GM19239 (cell line): ENCODE measurements around the gene GPR31.
"Not testable (repeated sequence)": the region's sequence is repeated elsewhere in the genome, so short reads cannot be mapped to it uniquely, and the experiment has no call there.

ENCODE experiments used
- DNase-seq: peaks from one replicate; pipeline ENCODE4 v3.0.0; 2011; ENCODE audit warnings: low spot score; ENCODE audit not compliant: insufficient read length
- FAIRE-seq: peaks from 2 replicates; lab custom pipeline; 2011; peaks lifted over from hg19 to GRCh38; lab: Jason Lieb, UNC

Gene GPR31

DNA sequence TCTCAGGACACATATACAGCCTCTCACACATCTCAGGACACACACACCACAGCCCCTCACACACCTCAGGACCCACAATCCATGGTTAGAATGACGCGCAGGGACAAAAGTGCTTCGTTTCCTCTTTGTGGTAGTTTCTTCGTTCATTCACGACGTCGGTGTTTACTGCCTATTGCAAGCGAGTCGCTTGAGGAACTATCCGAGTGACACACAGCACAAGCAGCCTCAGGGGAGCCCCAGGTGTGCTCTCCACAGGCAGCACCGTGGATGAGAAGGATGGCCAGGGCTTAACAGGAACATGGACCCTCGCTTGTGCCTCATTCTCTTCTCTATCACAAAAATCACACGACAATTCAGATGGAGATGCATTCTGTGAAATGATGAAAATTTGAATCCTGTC lies 12.1 kb upstream of the GPR31 start:
- not testable (repeated sequence) for FAIRE-seq, DNase-seq

DNA sequence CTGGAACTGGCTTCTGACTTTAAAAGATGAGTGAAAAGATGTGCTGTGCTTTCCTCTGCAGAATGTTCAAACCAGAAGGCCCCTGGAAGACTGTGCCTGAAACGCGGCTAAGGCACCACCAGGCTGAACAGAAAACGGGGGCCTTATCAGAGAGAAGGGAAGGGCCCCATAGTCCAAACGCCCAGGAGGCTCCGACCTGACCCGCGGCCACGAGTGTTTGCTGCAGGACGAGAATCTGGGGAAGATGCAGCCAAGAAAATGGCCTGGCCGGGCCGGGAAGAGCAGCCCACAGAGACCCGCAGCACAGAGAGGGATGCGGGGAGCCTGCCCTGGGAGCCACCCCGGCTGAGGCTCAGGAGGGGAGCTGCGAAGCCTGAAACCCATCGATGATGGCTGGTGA lies 10.5 kb upstream of the GPR31 start:
- DNase-seq, FAIRE-seq: not testable (repeated sequence)

DNA sequence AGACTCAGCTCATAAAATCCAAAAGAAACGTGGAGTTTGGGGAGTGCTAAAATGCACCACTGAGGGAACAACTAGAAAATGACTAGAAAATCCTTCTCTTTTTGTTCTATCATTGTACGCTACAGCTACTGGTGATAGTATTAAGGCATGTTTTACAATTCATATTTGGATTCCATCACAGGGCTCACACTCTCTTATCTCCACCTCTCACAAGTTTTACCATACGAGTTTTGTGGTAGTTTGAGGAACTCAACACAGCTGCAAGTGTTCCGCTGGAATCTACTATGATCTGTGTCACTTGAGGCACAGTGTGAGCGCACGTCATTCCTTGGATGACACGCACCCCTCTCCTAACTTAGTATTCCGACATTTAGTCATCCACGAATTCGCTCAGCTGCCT lies 9.9 kb upstream of the GPR31 start:
- FAIRE-seq, result not testable (repeated sequence)

DNA sequence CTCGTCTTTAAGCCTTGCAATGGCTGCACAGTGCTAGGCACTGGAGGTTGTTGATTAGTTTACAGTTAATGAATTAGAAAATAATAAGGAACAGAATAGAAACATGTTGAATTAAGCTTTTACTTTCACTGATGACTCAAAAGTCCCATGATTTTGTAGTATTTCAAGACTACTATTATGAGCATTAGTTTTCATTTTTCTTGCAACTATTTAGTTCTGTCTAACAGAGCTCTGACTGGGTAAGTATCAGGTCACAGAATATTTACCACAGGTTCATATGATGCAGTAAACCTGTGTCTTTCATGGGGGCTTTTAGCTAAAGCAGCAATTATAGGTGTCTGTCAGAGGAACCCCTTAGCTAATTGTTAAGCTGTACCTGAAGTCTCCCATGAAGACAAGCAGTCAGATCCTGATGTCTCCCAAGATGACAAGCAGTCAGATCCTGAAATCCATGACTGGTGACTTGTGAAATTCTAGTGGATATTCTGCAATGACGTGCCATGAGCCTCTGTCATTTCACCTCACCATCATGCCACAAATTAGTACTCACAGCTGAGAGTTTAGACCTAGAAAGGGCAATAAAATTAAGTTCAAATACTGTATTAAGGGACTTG lies 8.2 kb upstream of the GPR31 start:
- FAIRE-seq (no peak), DNase-seq (no peak)

More for the DNA sequence above, 9.9 kb upstream of the GPR31 start:
- DNase-seq, result not testable (repeated sequence)

DNA sequence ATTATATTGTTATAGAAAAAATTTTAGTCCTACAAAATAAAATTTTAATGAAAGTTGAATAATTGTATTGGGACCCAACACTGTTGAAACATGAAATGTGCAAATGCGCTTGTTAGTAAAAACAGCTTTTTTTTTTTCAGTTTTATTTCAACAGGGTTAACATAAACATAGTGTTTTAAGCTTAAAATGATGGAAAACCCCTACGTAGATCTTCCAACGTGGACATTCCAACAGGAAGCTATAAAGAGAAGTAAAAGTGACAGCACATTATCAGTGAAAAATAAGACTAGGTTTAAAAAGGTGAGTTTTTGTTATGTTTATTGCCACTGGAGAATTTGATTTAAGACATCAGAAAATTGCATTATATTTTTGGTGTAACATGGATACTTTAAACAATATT lies 6.5 kb upstream of the GPR31 start:
- DNase-seq (no peak), FAIRE-seq (no peak)

DNA sequence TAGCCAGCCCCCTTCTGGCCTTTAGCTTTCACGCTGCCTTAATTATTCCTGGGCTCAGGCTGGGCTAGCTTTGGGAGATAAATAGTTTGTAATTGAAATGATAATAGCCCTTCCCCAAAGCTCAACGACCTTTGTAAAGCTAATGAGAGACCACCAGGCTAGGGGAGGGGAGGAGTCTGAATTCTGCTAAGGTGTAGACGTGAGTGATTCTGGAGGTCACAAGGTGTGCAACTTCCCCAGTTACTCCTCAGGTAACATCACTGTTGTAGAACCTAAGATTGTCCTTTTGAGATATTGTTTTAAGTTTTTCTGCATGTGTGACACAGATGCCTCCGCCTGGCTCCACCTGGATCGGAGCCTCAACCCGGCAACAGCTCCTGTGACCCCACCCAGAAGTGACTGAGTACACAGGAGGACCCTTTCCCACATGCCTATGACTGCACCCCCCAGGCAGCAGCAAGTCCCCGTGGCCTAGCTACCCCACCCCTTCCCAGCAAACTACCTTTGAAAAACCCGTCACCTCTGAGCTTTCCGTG lies 5.8 kb upstream of the GPR31 start:
- DNase-seq, result no peak

DNA sequence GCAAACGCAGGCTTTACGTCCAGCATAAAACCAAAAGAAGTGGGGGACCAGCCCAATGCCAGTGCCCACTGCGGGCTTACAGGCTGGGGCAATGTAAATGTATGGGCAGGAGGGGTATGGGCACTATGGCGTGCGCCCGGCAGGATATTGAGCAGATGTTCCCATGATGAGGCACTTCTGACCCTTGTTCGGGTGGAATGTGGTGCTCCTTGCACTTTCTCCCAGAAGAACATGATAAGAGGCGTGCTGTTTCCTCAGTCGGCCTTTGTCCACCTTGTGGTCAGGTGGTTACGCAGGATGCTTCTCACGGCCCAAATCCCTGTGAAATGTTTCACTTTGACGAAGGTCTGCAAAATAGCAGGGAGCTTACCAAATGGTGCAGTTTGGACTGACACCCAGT lies 4.8 kb upstream of the GPR31 start:
- FAIRE-seq (no peak), DNase-seq (no peak)

More for the DNA sequence above, 5.8 kb upstream of the GPR31 start:
- no peak for FAIRE-seq

DNA sequence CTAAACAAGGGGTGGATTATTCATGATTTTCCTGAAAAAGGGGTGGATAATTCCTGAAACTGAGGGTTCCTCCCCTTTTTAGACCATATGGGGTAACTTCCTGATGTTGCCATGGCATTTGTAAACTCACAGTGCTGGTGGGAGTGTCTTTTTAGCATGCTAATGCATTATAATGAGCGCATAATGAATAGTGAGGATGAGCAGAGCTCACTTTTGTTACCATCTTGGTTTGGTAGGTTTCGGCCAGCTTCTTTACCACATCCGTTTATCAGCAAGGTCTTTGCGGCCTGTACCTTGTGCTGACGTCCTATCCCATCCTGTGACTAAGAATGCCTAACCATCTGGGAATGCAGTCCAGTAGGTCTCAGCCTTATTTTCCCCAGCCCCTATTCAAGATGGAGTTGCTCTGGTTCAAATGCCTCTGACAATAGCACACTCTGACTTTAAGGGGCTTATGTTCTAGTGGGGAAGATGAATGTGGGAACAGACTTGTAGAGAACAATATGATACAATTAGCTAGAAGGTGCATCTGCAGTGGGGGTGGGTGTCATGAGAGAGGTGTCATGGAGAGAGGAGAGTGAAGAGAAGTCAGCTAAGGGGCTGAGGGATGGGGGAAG lies 4.2 kb upstream of the GPR31 start:
- DNase-seq (no peak), FAIRE-seq (no peak)

DNA sequence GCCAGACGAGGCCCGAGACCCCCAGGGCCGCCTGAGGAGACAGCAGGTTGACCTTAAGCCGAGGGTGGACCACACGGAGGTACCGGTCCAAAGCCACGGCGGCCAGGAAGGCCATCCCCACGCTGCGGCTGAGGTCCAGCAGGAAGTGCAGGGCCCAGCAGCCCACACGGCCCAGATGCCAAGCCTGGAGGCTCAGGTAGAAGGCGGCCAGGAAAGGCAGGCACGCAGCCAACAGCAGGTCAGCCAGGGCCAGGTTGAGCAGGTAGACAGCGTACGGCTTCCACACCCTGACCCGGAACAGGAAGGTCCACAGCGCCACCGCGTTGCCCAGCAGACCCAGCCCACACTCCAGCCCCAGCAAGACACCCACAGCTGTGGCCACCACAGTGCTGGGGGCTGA lies 366 bp downstream of the GPR31 start:
- no peak for DNase-seq
- no peak for FAIRE-seq

DNA sequence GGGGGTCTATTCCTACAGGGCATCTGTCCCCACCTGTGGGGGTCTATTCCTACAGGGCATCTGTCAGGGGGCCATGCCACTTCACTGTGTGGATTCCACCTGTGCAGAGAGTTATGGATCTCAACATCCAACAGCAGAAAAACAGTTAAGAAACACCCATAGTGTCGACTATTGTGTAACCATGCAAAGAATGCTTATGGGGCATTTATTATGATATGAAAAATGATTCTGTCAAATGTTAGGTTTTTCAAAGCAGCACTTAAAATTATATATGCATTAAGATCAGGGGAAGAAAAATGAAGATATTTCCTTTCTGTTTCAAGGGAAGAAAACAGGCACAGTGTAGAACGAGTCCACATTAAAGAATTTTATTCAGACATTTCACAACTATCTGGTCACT lies 2.9 kb downstream of the GPR31 start:
- DNase-seq (no peak), FAIRE-seq (no peak)

DNA sequence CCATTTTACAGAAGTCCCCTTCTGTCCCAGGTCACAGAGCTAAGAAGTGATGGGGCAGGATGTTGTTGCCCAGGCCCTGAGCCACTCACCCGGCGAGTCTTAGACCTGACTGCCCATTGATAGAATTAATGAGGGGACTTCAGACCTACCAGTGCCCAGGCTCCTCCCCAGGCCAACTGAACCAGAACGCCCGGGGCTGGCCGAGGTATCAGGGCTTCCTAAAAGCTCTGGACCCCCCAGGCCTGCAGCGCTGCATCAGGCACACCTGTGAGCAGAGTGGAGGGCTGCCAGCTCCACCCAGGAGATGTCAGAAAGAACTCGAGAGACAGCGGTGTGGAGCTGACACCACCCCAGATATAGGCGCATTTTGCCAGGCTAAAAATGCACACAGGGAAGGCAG lies 3.5 kb downstream of the GPR31 start:
- no peak for FAIRE-seq

DNA sequence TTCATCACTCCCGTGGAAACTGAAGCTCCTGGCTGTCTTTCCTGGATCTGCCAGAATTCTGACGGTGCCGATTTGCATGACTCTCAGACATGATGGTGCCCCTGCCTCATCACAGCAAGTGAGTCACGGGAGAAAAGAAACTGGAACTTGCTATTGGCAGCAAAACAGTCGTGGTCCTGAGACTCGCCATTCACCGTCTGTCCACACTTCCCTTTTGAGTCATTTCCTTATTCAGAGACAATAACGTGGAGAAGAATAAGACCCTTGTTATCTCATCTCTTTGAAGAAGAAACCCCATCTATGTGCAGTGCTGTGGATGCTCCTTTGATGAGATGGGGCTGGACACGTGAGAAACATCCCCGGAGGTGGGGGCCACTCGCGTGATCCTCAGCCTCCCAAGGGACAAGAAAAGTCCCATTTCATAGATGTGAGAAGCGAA lies 4.2 kb downstream of the GPR31 start:
- DNase-seq, result peak; percentile 65
- no peak for FAIRE-seq

More for the DNA sequence above, 3.5 kb downstream of the GPR31 start:
- no peak for DNase-seq

DNA sequence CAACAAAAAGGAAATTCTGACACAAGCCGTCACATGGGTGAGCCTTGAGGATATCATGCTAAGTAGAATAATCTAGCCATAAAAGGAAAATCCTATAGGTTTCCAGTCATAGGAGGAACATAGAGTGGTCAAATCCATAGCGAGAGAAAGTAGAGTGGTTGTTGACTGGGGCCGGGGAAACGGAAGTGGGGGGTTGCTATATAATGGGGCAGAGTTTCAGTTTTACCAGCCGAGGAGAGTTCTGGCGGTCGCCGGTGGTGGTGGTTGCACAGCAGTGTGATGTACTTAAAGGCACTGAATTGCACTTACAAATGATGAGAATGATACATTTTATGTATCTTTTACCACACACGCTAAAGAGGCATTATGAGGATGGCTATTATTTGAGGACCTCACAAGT lies 4.9 kb downstream of the GPR31 start:
- FAIRE-seq (peak; percentile 94), DNase-seq (no peak)

DNA sequence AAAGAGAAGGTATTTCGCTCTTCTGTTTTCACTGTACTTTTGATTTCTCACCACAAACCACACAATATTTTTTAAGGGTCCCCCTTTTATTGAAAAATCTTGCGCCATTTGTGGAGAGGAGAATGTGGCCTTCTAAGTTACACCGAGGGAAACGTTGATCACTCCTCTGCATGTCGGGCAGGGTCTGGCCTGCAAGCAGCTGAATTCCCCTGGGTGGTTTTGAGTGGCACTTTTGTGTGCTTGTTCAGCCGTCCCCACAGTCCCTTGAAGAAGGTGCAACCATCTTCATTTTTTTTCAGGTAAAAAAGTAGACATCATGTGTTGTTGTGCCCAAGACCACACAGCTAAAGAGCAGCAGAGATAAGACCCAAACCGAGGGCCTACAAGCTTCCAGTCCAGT lies 6.1 kb downstream of the GPR31 start:
- no peak for DNase-seq

DNA sequence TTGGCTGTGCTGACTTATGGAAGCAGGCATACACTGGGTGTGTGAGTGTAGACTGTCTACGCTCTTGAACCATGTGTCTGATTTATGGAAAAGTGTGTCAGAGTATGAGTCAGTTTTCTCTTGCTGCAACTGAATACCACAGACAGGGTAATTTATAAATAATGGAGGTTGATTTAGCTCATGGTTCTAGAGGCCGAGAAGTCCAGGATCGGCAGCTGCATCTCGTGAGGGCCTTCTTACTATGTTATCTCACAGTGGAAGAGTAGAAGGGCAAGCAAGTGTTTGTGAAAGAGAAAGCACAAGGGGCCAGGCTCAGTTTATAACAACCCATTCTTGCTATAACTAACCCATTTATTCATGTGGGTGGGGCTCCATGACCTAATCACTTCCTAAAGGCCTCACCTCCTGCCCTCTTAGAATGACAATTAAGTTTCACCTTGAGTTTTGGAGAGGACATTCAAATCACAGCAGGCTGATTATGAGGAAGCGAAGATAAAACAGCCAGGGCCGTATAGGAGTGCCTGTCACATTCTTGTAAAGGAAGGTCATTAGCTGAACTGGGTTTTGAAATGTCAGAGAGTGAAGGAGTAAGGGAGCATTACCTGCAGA lies 6.7 kb downstream of the GPR31 start:
- peak; percentile 98 for FAIRE-seq
- DNase-seq, result peak; percentile 44

More for the DNA sequence above, 6.1 kb downstream of the GPR31 start:
- no peak for FAIRE-seq

DNA sequence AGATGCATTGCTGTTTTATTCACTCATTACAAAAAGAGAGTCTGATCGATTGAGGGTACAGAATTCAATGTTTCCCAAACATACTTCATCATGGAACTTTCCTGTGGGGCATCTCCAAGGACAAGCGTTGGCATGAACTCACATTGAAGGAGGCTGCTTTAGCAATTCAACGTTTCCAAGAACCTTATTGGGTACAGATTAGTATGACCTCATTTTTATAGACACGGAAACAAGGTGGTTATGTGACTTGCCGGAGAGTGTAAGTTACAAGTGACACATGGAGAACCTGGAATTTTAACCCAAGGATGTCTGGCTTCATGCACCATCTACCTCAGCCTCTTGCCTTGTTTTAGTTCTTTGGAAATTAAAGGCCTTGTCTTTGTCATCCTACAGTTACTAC lies 8.8 kb downstream of the GPR31 start:
- DNase-seq (no peak), FAIRE-seq (no peak)

DNA sequence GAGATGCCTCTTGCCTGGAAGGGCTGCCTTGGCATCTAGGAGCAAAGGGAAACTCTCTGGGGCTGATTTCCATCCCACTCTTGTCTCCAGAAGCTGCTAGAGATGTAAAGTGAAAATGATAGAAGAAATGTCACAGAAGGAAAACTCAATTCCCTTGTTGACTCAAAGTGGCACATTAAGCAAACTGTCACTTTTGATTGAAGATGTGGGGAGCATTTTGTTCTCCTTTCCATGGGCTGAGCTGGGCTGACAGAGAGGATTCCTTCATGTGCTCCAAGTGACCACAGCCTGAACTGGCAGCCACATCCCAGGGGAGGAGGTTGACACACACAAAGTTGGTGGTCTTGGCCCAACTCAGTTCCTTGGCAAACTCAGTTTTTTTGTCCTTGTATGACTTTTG lies 9.8 kb downstream of the GPR31 start:
- DNase-seq (no peak), FAIRE-seq (peak; percentile 28)

DNA sequence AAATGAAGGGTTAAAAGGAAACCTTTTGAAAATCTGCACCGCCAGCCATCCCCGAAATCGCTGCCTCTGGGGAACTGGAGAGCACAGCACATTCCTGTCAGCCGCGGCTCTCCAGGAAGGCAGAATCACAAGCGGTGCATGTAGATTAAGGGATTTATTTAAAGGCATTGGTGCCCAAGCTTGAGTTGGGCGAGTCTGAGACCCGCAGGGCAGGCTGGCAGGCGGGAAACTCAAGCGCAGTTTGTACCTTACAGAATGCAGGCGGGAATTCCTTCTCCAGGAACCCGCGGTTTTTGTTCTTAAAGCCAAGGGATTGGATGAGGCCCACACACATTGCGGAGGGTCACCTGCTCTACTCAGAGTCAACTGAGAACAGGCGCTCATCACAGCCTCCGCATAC lies 10.8 kb downstream of the GPR31 start:
- FAIRE-seq (no peak), DNase-seq (no peak)

DNA sequence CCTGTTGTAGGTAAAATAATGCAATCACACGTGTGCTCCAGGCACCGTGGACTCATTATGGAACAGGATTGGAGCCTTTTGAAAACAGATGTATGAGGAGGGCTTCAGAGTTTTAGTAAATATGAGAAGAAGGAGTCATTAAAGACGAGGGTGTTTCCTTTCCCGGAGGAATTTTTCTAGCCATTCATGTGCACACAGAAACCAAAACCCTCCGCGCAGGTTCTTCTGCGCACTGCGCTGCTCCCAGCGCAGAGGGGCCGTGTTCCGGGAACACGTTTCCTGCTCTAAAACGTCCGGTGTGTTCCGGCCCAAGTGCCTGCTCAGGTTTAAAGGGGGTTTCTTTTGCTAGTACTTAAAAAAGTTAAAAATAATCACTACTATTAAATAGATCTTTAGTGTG lies 11.6 kb downstream of the GPR31 start:
- DNase-seq, result no peak
- no peak for FAIRE-seq

DNA sequence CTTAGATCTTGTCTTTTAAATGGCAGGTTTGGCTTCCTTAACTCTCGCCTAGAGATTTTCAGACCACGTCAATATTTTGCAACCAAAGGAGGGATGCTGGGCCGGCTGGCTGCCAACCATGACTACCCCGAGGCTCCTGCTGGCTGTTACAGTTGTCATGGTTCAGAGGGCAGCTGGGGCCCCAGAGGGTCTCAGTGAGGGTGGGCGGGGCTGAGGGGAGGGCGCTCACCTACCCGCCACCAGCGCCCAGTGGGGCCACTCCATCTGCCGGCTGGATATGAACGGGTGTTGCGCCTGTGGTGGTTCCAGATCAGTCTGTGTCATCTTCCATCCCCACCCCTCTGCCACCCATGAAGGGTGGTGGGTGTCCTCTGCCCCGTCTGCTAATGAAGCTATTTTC lies 12.3 kb downstream of the GPR31 start:
- no peak for FAIRE-seq

DNA sequence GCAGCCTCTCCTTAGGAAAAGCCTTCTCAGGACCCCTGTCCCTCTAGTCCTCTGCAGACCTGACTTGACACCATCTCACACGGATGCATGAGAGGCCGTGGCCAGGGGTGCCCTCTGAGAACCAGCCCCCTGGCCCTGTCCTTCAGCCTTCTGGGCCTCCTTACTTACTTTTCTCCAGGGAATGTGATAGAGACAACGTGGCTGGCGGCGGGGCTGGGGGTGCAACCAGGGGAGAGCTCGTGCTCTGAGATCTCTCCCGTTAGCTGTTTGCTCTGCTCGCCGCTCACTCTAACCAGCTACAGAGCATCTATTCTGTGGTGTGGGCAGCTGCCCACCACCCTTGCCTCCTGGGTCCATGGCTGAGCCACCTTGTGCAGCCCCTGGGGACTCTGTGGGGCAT lies 14.7 kb downstream of the GPR31 start:
- FAIRE-seq (no peak), DNase-seq (no peak)

More for the DNA sequence above, 12.3 kb downstream of the GPR31 start:
- DNase-seq, result no peak

DNA sequence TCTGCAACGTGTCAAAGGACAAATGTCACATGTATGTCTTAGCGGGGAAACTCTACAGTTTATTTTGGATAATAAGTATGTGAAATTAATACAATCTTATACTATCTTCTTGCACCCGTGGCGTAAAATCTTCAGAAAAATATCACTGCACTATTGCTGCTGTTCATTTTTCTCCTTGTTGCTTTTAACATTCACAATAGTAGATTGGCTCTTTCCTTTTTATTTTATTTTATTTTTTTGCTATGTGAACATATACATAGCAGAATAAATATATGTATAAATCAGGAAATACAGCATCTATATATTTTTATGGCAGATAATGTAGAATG lies 15.4 kb downstream of the GPR31 start:
- FAIRE-seq (no peak), DNase-seq (no peak)
